PC-9 (cell line): ENCODE data around the gene NUMB. TPM values are rescaled to one million over a fixed set of nuclear protein-coding genes. Genes with fewer than 3 reads are reported as not detected.

Experiments
- BruUV-seq: library from RNA; stranded (reverse); fragments of 400-500 nt; replicated peaks from 2 replicates; lab custom pipeline; 2021; lab: Mats Ljungman, UMichigan
- CTCF ChIA-PET: fragments of 300-600 bp; sonication (Branson Sonifier 250); formaldehyde crosslinking; loops from one replicate; lab custom pipeline; 2022; ENCODE audit warnings: antibody characterized with exemption; lab: Charles Lee
- POLR2A ChIA-PET: fragments of 300-600 bp; sonication (Branson Sonifier 250); formaldehyde crosslinking; loops from one replicate; lab custom pipeline; 2022; ENCODE audit warnings: antibody characterized with exemption; ENCODE audit not compliant: unreplicated experiment; lab: Charles Lee
- DNase-seq, 2 experiments: peaks; one replicate each; pipeline versions ENCODE4 v3.0.0 to v3.0.0-alpha.2; 2015 to 2022; ENCODE audit warnings: mixed read lengths in 1 of 2
- H2AFZ ChIP-seq: fragments of 200-600 bp; sonication (generic); 2 replicates; pipeline ENCODE4 v1.8.1; 2017; ENCODE audit warnings: antibody characterized with exemption
- H3F3A ChIP-seq: fragments of 200-600 bp; sonication (generic); 2 replicates; pipeline ENCODE4 v1.8.1; 2017; ENCODE audit warnings: antibody characterized with exemption, mild to moderate bottlenecking, low read depth; ENCODE audit not compliant: insufficient read depth
- H3K27ac ChIP-seq: fragments of 200-600 bp; sonication (generic); 2 replicates; pipeline ENCODE4 v1.6.1; 2016; ENCODE audit warnings: mixed run types
- H3K27me3 ChIP-seq: fragments of 200-600 bp; sonication (generic); 2 replicates; pipeline ENCODE4 v1.6.1; 2016; ENCODE audit warnings: low read depth, mixed run types; ENCODE audit not compliant: insufficient read depth
- H3K36me3 ChIP-seq: fragments of 200-600 bp; sonication (generic); 2 replicates; pipeline ENCODE4 v1.6.1; 2016; ENCODE audit warnings: low read depth, mixed run types
- H3K4me1 ChIP-seq: fragments of 200-600 bp; sonication (generic); replicated peaks from 2 replicates; pipeline ENCODE4 v1.6.1; 2016; ENCODE audit warnings: mixed run types; ENCODE audit not compliant: insufficient read depth
- H3K4me2 ChIP-seq: fragments of 200-600 bp; sonication (generic); 2 replicates; pipeline ENCODE4 v1.6.1; 2017; ENCODE audit warnings: mixed run types
- H3K4me3 ChIP-seq: fragments of 200-600 bp; sonication (generic); 2 replicates; pipeline ENCODE4 v1.6.1; 2016; ENCODE audit warnings: mixed run types
- H3K79me2 ChIP-seq: fragments of 200-600 bp; sonication (generic); 2 replicates; pipeline ENCODE4 v1.6.1; 2017; ENCODE audit warnings: low read depth, mixed run types
- H3K9me2 ChIP-seq: fragments of 200-600 bp; sonication (generic); 2 replicates; pipeline ENCODE4 v1.8.1; 2017; ENCODE audit warnings: mild to moderate bottlenecking; ENCODE audit not compliant: insufficient read depth
- H3K9me3 ChIP-seq: fragments of 200-600 bp; sonication (generic); 2 replicates; pipeline ENCODE4 v1.8.1; 2016; ENCODE audit warnings: low read depth; ENCODE audit not compliant: insufficient read depth
- H4K20me1 ChIP-seq: fragments of 200-600 bp; sonication (generic); 2 replicates; pipeline ENCODE4 v1.8.1; 2017; ENCODE audit not compliant: insufficient read depth
- EZH2 ChIP-seq: fragments of 200-600 bp; sonication (generic); IDR thresholded peaks from 2 replicates; pipeline ENCODE4 v1.8.0; 2017; ENCODE audit warnings: antibody characterized with exemption, low read depth
- intact Hi-C: fragments of 100-400 bp; cut with micrococcal nuclease; formaldehyde crosslinking; loops from one replicate; pipeline ENCODE4 v1.10.0; 2022; ENCODE audit not compliant: unreplicated experiment
- total RNA-seq: library from RNA; stranded (reverse); gene quantifications from 2 replicates; pipeline ENCODE4 v1.2.3, GENCODE V29; 2021
- TF ChIP-seq, protein P1 (sequence below): fragments of 200-600 bp; sonication (generic); conservative IDR thresholded peaks from 2 replicates; pipeline ENCODE4 v1.6.1; 2017; ENCODE audit warnings: mixed run types, antibody characterized with exemption, mild to moderate bottlenecking, moderate library complexity

The NUMB gene
- total RNA-seq, 1 experiment from 2014 or later, result 64.5 TPM

- Histone ChIP-seq H3K27me3 (no peaks in the 10 kb centered on the region), H3K27ac (no peak overlapping the region), H3K79me2 (peaks cover 31% of the 10 kb centered on the region; the same call in 1 of the 2 replicates), H3F3A (peaks cover 4% of the 10 kb centered on the region; the same call in 1 of the 2 replicates), H2AFZ (no peak overlapping the region), H3K4me2 (no peak overlapping the region), H4K20me1 (peaks cover 6% of the 10 kb centered on the region; the same call in 1 of the 2 replicates), H3K9me2 (no peaks in the 10 kb centered on the region), H3K4me3 (no peak overlapping the region), H3K36me3 (no peaks in the 10 kb centered on the region), H3K4me1 (no peaks in the 10 kb centered on the region), H3K9me3 (no peaks in the 10 kb centered on the region)
- no peak for DNase-seq
- ChIA-PET POLR2A (interaction anchor here (0.6 to 0.7 kb wide), 3 partner anchors 15 to 305 kb away, joined by 4 to 8 read pairs (median 4); partner anchors contain the start of gene PSEN1), CTCF (interaction anchor here (0.5 kb wide), 1 partner anchor 23 kb away, joined by 3 read pairs; no protein-coding TSS in a partner anchor)
- TF ChIP-seq EZH2, result no peak
- TF ChIP-seq, protein P1, sequence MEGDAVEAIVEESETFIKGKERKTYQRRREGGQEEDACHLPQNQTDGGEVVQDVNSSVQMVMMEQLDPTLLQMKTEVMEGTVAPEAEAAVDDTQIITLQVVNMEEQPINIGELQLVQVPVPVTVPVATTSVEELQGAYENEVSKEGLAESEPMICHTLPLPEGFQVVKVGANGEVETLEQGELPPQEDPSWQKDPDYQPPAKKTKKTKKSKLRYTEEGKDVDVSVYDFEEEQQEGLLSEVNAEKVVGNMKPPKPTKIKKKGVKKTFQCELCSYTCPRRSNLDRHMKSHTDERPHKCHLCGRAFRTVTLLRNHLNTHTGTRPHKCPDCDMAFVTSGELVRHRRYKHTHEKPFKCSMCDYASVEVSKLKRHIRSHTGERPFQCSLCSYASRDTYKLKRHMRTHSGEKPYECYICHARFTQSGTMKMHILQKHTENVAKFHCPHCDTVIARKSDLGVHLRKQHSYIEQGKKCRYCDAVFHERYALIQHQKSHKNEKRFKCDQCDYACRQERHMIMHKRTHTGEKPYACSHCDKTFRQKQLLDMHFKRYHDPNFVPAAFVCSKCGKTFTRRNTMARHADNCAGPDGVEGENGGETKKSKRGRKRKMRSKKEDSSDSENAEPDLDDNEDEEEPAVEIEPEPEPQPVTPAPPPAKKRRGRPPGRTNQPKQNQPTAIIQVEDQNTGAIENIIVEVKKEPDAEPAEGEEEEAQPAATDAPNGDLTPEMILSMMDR, result no peak
- intact Hi-C loops, result no loop called here
- BruUV-seq, result no TSS peak
Observed at GRCh38 chr14:73441286-73441685, 17.1 kb downstream of the NUMB start.

- Histone ChIP-seq H3K27ac (no peak overlapping the region), H4K20me1 (0 out of 2 replicates have a peak, but pooled peaks cover 4% of the 10 kb centered on the region), H3K4me1 (no peaks in the 10 kb centered on the region), H3K9me3 (no peaks in the 10 kb centered on the region), H2AFZ (no peak overlapping the region), H3K9me2 (no peaks in the 10 kb centered on the region), H3K36me3 (no peaks in the 10 kb centered on the region), H3K79me2 (peaks cover 22% of the 10 kb centered on the region; the same call in 1 of the 2 replicates), H3K27me3 (no peaks in the 10 kb centered on the region), H3K4me2 (no peak overlapping the region), H3F3A (0 out of 2 replicates have a peak, but pooled peaks cover 4% of the 10 kb centered on the region), H3K4me3 (no peak overlapping the region)
- ChIA-PET POLR2A (interaction anchor here (0.6 kb wide), 1 partner anchor 151 kb away, joined by 3 read pairs; no protein-coding TSS in a partner anchor), CTCF (no interaction called here)
- TF ChIP-seq EZH2, result no peak
- TF ChIP-seq, protein P1, result no peak
- intact Hi-C loops, result no loop called here
- no TSS peak for BruUV-seq
- no peak for DNase-seq
Observed at GRCh38 chr14:73438993-73439392, 19.4 kb downstream of the NUMB start.

DNA sequence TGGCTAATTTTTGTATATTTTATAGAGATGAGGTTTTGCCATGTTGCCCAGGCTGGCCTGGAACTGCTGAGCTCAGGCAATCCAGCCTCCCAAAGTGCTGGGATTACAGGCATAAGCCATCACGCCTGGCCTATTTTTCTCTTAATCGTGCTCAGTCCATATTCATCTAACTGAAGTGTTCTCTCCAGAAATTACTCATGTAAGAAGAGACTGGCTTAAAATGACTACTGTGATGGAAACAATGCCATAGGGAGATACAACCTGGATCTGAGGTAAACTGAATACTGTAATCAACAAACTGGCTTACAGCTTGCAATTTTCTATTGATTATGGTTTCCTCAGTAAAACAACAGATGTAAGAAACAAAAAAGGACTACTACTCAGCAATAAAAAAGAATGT lies 21.1 kb downstream of the NUMB start:
- no peak for DNase-seq
- Histone ChIP-seq H3K9me2 (no peaks in the 10 kb centered on the region), H3K36me3 (no peaks in the 10 kb centered on the region), H3K79me2 (0 out of 2 replicates have a peak, but pooled peaks cover 24% of the 10 kb centered on the region), H3K9me3 (no peaks in the 10 kb centered on the region), H3F3A (0 out of 2 replicates have a peak, but pooled peaks cover 4% of the 10 kb centered on the region), H3K4me2 (no peak overlapping the region), H4K20me1 (peaks cover 4% of the 10 kb centered on the region; the same call in 1 of the 2 replicates), H3K4me3 (no peak overlapping the region), H2AFZ (no peak overlapping the region), H3K4me1 (no peaks in the 10 kb centered on the region), H3K27ac (no peak overlapping the region), H3K27me3 (no peaks in the 10 kb centered on the region)
- CTCF ChIA-PET, result no interaction called here
- TF ChIP-seq, protein P1, result no peak
- no peak for TF ChIP-seq EZH2
- POLR2A ChIA-PET, result no interaction called here
- intact Hi-C loops, result no loop called here
- BruUV-seq, result no TSS peak
